GM12878 (cell line): ENCODE data around the gene BCKDHA. TPM values are rescaled to one million over a fixed set of nuclear protein-coding genes. Genes with fewer than 3 reads are reported as not detected.

Source experiments
- ATAC-seq: fragments of 200-7000 bp; cut with Tn5 transposase; 3 replicates; pipeline ENCODE4 v1.9.1; 2020; ENCODE audit warnings: mild to moderate bottlenecking, moderate library complexity
- BruUV-seq: library from RNA; stranded (reverse); fragments of 400-500 nt; replicated peaks from 2 replicates; lab custom pipeline; 2021; lab: Mats Ljungman, UMichigan
- CTCF ChIA-PET: fragments of 300-600 bp; sonication (Branson Sonifier 250); formaldehyde crosslinking; extraction: SDS; loops from one replicate; lab custom pipeline; 2021; ENCODE audit warnings: inconsistent platforms; lab: Yijun Ruan, JAX
- POLR2A ChIA-PET: fragments of 350-600 bp; formaldehyde crosslinking; extraction: SDS; loops from one replicate; lab custom pipeline; 2021; ENCODE audit warnings: inconsistent platforms; lab: Charles Lee
- RAD21 ChIA-PET: fragments of 300-600 bp; sonication (Branson Sonifier 250); formaldehyde crosslinking; loops from one replicate; lab custom pipeline; 2023; ENCODE audit warnings: antibody characterized with exemption; ENCODE audit not compliant: unreplicated experiment; lab: Charles Lee
- SMC1A ChIA-PET: fragments of 300-600 bp; sonication (Branson Sonifier 250); formaldehyde crosslinking; loops from one replicate; lab custom pipeline; 2023; ENCODE audit not compliant: unreplicated experiment, uncharacterized antibody; lab: Charles Lee
- DNase-seq: peaks from one replicate; pipeline ENCODE4 v3.0.0-alpha.2; 2011; ENCODE audit warnings: low read depth, low spot score
- FAIRE-seq: peaks from 3 replicates; lab custom pipeline; 2011; peaks lifted over from hg19 to GRCh38; lab: Jason Lieb, UNC
- H2AFZ ChIP-seq: 2 replicates; pipeline ENCODE4 v1.6.0; 2011; ENCODE audit warnings: low read depth, low read length, control low read depth; ENCODE audit not compliant: control insufficient read depth
- H3K27ac ChIP-seq: 2 replicates; pipeline ENCODE4 v1.5.1; 2011; ENCODE audit warnings: control low read depth; ENCODE audit not compliant: control insufficient read depth, insufficient read depth
- H3K27me3 ChIP-seq, 2 experiments: replicated peaks in 1 of 2; 2 replicates each; pipeline versions ENCODE4 v1.6.0 to v1.6.1; 2011; ENCODE audit warnings: low read length in 1 of 2; ENCODE audit not compliant: control insufficient read depth in 2 of 2, insufficient read depth in 2 of 2
- H3K36me3 ChIP-seq, 2 experiments: 2 replicates each; pipeline ENCODE4 v1.5.1; 2011; ENCODE audit warnings: low read length in 1 of 2; ENCODE audit not compliant: control insufficient read depth in 2 of 2, insufficient read depth in 2 of 2
- H3K4me1 ChIP-seq: 2 replicates; pipeline ENCODE4 v1.6.1; 2011; ENCODE audit warnings: mild to moderate bottlenecking, low read length, moderate library complexity, mixed read lengths; ENCODE audit not compliant: control insufficient read depth, insufficient read depth
- H3K4me2 ChIP-seq: 2 replicates; pipeline ENCODE4 v1.6.0; 2011; ENCODE audit warnings: control low read depth; ENCODE audit not compliant: control insufficient read depth, insufficient read depth
- H3K4me3 ChIP-seq: fragments of 200-600 bp; sonication (generic); 2 replicates; pipeline ENCODE4 v1.5.1; 2016
- H3K79me2 ChIP-seq: 2 replicates; pipeline ENCODE4 v1.6.0; 2011; ENCODE audit warnings: low read length; ENCODE audit not compliant: control insufficient read depth, insufficient read depth
- H3K9ac ChIP-seq: 2 replicates; pipeline ENCODE4 v1.8.0; 2011; ENCODE audit warnings: low read length, control low read depth, mixed read lengths; ENCODE audit not compliant: control insufficient read depth, insufficient read depth
- H3K9me3 ChIP-seq: replicated peaks from 3 replicates; pipeline ENCODE4 v1.5.1; 2011; ENCODE audit warnings: mild to moderate bottlenecking, low read length; ENCODE audit not compliant: control insufficient read depth, insufficient read depth
- H4K20me1 ChIP-seq: 2 replicates; pipeline ENCODE4 v1.6.0; 2011; ENCODE audit not compliant: control insufficient read depth, insufficient read depth
- E2F8 ChIP-seq: fragments of 450-650 bp; IDR thresholded peaks from 2 replicates; pipeline ENCODE4 v1.6.1; 2018; ENCODE audit warnings: mild to moderate bottlenecking, low read depth, moderate library complexity; ENCODE audit not compliant: partially characterized antibody
- MAX ChIP-seq: IDR thresholded peaks from 2 replicates; pipeline ENCODE4 v1.6.1; 2012; ENCODE audit warnings: low read depth, low read length, improper control_type of control experiment
- MYC ChIP-seq: IDR thresholded peaks from 2 replicates; pipeline ENCODE4 v1.6.1; 2011; ENCODE audit warnings: mild to moderate bottlenecking, low read length, moderate library complexity, inconsistent platforms; ENCODE audit not compliant: insufficient read depth, insufficient replicate concordance, insufficient read length, severe bottlenecking
- NFIC ChIP-seq: IDR thresholded peaks from 2 replicates; pipeline ENCODE4 v1.6.1; 2012; ENCODE audit warnings: low read depth, mild to moderate bottlenecking, inconsistent platforms, low read length, moderate library complexity
- NFYA ChIP-seq: IDR thresholded peaks from 2 replicates; pipeline ENCODE4 v1.6.1; 2011; ENCODE audit warnings: low read depth, mild to moderate bottlenecking, low read length, improper control_type of control experiment, borderline replicate concordance
- RUNX3 ChIP-seq: IDR thresholded peaks from 2 replicates; pipeline ENCODE4 v1.6.1; 2012; ENCODE audit warnings: low read length, inconsistent platforms
- STAT3 ChIP-seq: IDR thresholded peaks from 2 replicates; pipeline ENCODE4 v1.6.1; 2011; ENCODE audit warnings: low read depth, low read length, improper control_type of control experiment
- TAF1 ChIP-seq: IDR thresholded peaks from 2 replicates; pipeline ENCODE4 v1.6.1; 2011; ENCODE audit warnings: mild to moderate bottlenecking, low read depth, low read length, borderline replicate concordance
- ZNF687 ChIP-seq: fragments of 450-650 bp; IDR thresholded peaks from 2 replicates; pipeline ENCODE4 v1.6.1; 2017; ENCODE audit warnings: mild to moderate bottlenecking, moderate library complexity
- ZZZ3 ChIP-seq: IDR thresholded peaks from 2 replicates; pipeline ENCODE4 v1.6.1; 2011; ENCODE audit warnings: low read depth; ENCODE audit not compliant: control insufficient read depth, insufficient read length
- WGBS: methylation state at CpG from one replicate; pipeline ENCODE4 v1.1.6; 2016; ENCODE audit warnings: low lambda C conversion rate; ENCODE audit not compliant: insufficient replicate concordance, insufficient coverage; ENCODE audit errors: missing lambda C conversion rate; 5-methylcytosine and 5-hydroxymethylcytosine counted together
- in situ Hi-C: fragments of 300-500 bp; cut with MboI; formaldehyde crosslinking; loops from 9 replicates; pipeline ENCODE4 v1.14.3; 2018; ENCODE audit warnings: mixed read lengths
- intact Hi-C: fragments of 100-400 bp; cut with micrococcal nuclease; formaldehyde crosslinking; loops from one replicate; pipeline ENCODE4 v1.14.2; 2022; ENCODE audit not compliant: unreplicated experiment
- polyA plus RNA-seq, 11 experiments: library from polyadenylated mRNA; depleted of rRNA in 4 of 11; unstranded in 6 of 11; stranded (reverse) in 5 of 11; fragments of >200 nt; fragmentation: Nextera tagmentation in 4 of 11; fragmentation: Illumina TruSeq in 1 of 11; extraction: Ambion mirVana in 4 of 11; extraction: Trizol in 1 of 11; gene quantifications; 1 replicate in 1 of 11; 2 replicates in 10 of 11; pipeline versions ENCODE4 v1.2.1 to v1.2.3, GENCODE V29; 2011 to 2016; ENCODE audit warnings: inconsistent platforms in 2 of 11, missing spikeins in 2 of 11, low read depth in 1 of 11
- total RNA-seq, 4 experiments: library from RNA; depleted of rRNA in 3 of 4; stranded (reverse); fragments of >200 nt in 3 of 4; fragmentation: Illumina TruSeq in 1 of 4; extraction: Trizol in 1 of 4; gene quantifications; 2 replicates each; pipeline versions ENCODE4 v1.2.1 to v1.2.3, GENCODE V29; 2013 to 2021
- TF ChIP-seq, protein P1 (sequence below): IDR thresholded peaks from 2 replicates; pipeline ENCODE4 v1.6.1; 2011; ENCODE audit warnings: low read depth, mild to moderate bottlenecking, low read length, moderate library complexity, borderline replicate concordance; ENCODE audit errors: extremely low read depth

The BCKDHA gene
- total and polyA plus RNA-seq, 10 of the 15 experiments (the other 5 are each of a cell fraction or from before 2014, with no cell fraction given) = 9.9 to 107 (median 46.4) TPM

GRCh38 chr19:41420101-41420880 is 22.7 kb downstream of the BCKDHA start:
- in situ Hi-C loops = no loop called here
- no TSS peak for BruUV-seq
- FAIRE-seq (no peak), ATAC-seq (no peak), DNase-seq (no peak)
- Histone ChIP-seq H3K9me3 (no peaks in the 10 kb centered on the region), H4K20me1 (no peaks in the 10 kb centered on the region), H3K4me2 (no peak overlapping the region), H3K27me3 (no peaks in the 10 kb centered on the region), H3K9ac (no peak overlapping the region), H3K4me1 (no peaks in the 10 kb centered on the region), H3K4me3 (no peak overlapping the region), H3K79me2 (no peaks in the 10 kb centered on the region), H2AFZ (no peak overlapping the region), H3K36me3 (peaks cover 11 to 15% of the 10 kb centered on the region in 2 experiments), H3K27ac (no peak overlapping the region)
- 56% methylated on average over 8 of the region's 8 CpGs for WGBS
- RAD21 ChIA-PET = no interaction called here
- intact Hi-C loops = no loop called here
- TF ChIP-seq STAT3 (no peak), RUNX3 (no peak), E2F8 (no peak), NFYA (no peak), MYC (no peak), ZNF687 (no peak), NFIC (no peak), ZZZ3 (no peak), TAF1 (no peak), MAX (no peak)
- TF ChIP-seq, protein P1, sequence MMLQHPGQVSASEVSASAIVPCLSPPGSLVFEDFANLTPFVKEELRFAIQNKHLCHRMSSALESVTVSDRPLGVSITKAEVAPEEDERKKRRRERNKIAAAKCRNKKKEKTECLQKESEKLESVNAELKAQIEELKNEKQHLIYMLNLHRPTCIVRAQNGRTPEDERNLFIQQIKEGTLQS = no peak
- POLR2A ChIA-PET = interaction anchor here (0.5 kb wide), 2 partner anchors 178 to 1014 kb away, joined by 3 read pairs; no protein-coding TSS in a partner anchor
- SMC1A ChIA-PET = no interaction called here
- CTCF ChIA-PET = interaction anchor here (1.0 kb wide), 1 partner anchor 12 kb away, joined by 3 read pairs; no protein-coding TSS in a partner anchor
